Progenitor cell of endocrine pancreas (in vitro differentiated cells): ENCODE measurements around the gene HNRNPH1. TPM values are rescaled to one million over a fixed set of nuclear protein-coding genes. Genes with fewer than 3 reads are reported as not detected.
"Not testable (repeated sequence)": the region's sequence is repeated elsewhere in the genome, so short reads cannot be mapped to it uniquely, and the experiment has no call there.

Experiments
- DNase-seq: peaks from one replicate; pipeline ENCODE4 v3.0.0; 2021; ENCODE audit warnings: low spot score; ENCODE audit not compliant: unreplicated experiment
- H3K27ac Mint-ChIP-seq: 2 replicates; pipeline ENCODE4 v1.8.0; 2021; ENCODE audit warnings: mild to moderate bottlenecking, moderate library complexity, mixed read lengths
- H3K27me3 Mint-ChIP-seq: 2 replicates; pipeline ENCODE4 v1.8.0; 2021; ENCODE audit warnings: mixed read lengths
- H3K36me3 Mint-ChIP-seq: 2 replicates; pipeline ENCODE4 v1.8.0; 2022; ENCODE audit warnings: mixed read lengths; ENCODE audit not compliant: insufficient read depth
- H3K4me1 Mint-ChIP-seq: 2 replicates; pipeline ENCODE4 v1.8.0; 2021; ENCODE audit warnings: low read depth, mixed read lengths
- H3K4me3 Mint-ChIP-seq: 2 replicates; pipeline ENCODE4 v1.8.0; 2021; ENCODE audit warnings: low read depth, mild to moderate bottlenecking, moderate library complexity, mixed read lengths
- H3K9me3 Mint-ChIP-seq: 2 replicates; pipeline ENCODE4 v1.8.0; 2021; ENCODE audit warnings: low read depth, mixed read lengths
- total RNA-seq: library from RNA; stranded (reverse); gene quantifications from 2 replicates; pipeline ENCODE4 v1.2.1, GENCODE V29; 2021
- TF ChIP-seq, protein P1 (sequence below): fragments of 200-600 bp; sonication (generic); IDR thresholded peaks from one replicate; pipeline ENCODE4 v1.5.0; 2021; ENCODE audit warnings: antibody characterized with exemption, mild to moderate bottlenecking; ENCODE audit not compliant: unreplicated experiment

Gene HNRNPH1
- total RNA-seq, 1 donor from 2014 or later = 1,377 TPM

DNA sequence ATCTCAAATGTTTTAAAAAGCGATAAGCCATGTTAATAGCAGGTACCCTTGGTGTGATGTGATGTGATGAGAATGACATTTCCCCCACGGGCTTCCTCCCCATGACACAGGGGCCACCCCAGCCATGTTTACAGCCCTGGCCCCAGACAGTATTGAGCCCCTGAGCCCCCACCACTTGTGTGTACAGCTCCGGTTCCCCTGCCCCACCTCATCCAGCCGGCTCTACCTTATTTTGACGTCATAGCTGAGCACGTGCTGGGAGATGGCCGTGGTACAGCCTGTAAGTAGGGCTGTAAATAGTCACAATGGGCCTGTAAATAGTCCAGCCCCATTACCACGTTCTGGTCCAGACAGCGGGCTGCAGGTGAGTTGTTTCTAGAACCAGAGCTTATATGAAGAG lies 24.9 kb upstream of the HNRNPH1 start:
- no peak overlapping the region for H3K4me3 Mint-ChIP-seq
- no peak overlapping the region for H3K27ac Mint-ChIP-seq
- TF ChIP-seq, protein P1, sequence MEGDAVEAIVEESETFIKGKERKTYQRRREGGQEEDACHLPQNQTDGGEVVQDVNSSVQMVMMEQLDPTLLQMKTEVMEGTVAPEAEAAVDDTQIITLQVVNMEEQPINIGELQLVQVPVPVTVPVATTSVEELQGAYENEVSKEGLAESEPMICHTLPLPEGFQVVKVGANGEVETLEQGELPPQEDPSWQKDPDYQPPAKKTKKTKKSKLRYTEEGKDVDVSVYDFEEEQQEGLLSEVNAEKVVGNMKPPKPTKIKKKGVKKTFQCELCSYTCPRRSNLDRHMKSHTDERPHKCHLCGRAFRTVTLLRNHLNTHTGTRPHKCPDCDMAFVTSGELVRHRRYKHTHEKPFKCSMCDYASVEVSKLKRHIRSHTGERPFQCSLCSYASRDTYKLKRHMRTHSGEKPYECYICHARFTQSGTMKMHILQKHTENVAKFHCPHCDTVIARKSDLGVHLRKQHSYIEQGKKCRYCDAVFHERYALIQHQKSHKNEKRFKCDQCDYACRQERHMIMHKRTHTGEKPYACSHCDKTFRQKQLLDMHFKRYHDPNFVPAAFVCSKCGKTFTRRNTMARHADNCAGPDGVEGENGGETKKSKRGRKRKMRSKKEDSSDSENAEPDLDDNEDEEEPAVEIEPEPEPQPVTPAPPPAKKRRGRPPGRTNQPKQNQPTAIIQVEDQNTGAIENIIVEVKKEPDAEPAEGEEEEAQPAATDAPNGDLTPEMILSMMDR = no peak
- no peaks in the 10 kb centered on the region for H3K36me3 Mint-ChIP-seq
- H3K4me1 Mint-ChIP-seq = no peaks in the 10 kb centered on the region
- H3K9me3 Mint-ChIP-seq = no peaks in the 10 kb centered on the region
- no peaks in the 10 kb centered on the region for H3K27me3 Mint-ChIP-seq
- no peak for DNase-seq

DNA sequence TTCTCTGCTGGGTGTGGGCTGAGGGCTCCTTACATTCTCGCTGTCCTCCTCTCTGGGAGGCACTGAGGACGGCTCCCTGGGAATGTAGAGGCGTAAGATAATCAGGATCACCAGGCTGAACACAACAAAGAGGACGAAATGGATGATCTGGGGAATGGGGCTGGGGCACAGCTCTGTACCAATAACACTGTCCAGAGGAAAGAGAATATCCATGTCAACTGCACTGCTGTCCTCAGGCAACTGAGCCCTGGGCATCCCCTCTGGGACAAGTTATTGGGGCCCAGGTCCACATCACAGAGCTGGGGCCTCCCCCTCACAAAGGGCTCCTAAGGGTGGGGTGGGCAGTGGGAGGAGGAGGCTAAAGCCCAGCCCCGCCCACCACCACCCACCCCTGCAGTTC lies 21.3 kb upstream of the HNRNPH1 start:
- not testable (repeated sequence) for H3K27me3 Mint-ChIP-seq, H3K27ac Mint-ChIP-seq, H3K4me1 Mint-ChIP-seq, H3K36me3 Mint-ChIP-seq, H3K9me3 Mint-ChIP-seq, DNase-seq, H3K4me3 Mint-ChIP-seq

DNA sequence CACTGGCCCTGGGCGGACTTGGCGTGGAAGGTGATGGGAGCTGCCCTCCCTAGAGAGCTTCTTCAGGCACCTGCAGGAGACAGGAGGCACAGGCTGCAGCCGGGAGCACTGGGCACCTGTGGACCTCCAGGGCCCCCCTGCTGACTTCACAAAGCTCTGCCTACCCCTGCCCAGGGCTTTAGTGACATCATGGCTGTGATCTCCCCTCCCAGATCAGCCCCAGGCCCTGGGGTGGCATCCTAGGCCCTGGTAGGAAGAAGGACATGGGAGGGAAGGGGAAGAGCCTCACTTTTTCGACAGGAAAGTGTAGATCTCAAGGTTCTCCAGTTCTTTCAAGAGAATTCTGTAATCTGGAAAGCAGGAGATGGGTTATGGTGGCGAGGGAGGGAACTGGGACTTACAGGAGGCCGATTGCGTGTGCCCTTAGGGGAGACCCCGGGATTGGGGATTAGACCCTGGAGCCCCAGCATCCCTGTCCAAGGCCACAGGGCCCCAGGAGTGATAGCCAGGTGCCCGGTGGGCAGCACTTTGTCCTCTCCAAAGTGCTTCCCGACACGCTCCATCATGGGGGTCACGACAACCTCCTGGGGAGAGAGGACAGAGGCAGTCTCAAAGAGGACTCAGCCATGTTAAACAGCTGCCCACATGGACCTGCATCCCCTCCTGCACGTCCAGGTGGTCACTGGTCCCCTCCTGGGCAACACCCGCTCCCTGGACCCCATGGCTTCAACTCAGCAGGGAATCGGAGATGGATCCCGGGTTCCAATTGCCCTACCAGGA lies 19.9 kb upstream of the HNRNPH1 start:
- not testable (repeated sequence) for H3K27me3 Mint-ChIP-seq, H3K9me3 Mint-ChIP-seq, DNase-seq, H3K27ac Mint-ChIP-seq, H3K36me3 Mint-ChIP-seq, H3K4me1 Mint-ChIP-seq, H3K4me3 Mint-ChIP-seq

DNA sequence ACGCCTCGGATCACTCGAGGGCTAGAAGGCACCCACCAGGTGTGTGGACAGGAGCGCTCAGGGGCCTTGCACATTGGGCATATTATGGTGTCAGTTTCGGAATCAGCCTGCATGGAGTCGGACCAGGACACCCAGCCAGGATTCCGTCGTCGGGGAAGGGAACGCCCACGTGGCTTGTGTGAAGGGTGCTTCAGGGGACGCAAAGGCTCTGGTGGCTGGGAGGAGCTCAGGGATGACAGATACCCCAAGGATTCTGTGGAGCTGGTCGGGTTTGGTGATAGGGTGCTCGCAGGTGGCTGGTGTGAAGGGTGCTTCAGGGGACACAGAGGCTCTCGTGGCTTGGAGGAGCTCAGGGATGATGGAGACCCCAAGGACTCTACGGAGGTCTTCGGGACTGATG lies 19.2 kb upstream of the HNRNPH1 start:
- not testable (repeated sequence) for H3K4me1 Mint-ChIP-seq, H3K4me3 Mint-ChIP-seq, H3K36me3 Mint-ChIP-seq, DNase-seq, H3K9me3 Mint-ChIP-seq, H3K27me3 Mint-ChIP-seq, H3K27ac Mint-ChIP-seq

DNA sequence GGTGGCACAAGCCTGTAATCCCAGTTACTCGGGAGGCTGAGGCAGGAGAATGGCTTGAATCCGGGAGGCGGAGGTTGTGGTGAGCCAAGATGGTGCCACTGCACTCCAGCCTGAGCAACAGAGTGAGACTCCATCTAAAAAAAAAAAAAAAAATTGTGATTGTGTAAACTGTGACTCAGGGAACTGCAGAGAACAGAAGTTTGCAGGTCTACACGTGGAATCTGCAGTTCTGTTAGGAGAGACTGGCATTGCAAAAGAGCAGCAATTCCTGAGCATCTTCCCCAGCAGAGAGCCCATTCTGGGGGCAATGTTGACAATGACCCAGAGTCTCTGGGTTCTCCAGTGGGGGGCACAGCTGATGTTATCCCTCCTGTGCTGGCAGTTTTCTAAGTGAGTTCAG lies 18.3 kb upstream of the HNRNPH1 start:
- H3K27me3 Mint-ChIP-seq, H3K4me1 Mint-ChIP-seq, DNase-seq, H3K9me3 Mint-ChIP-seq, H3K4me3 Mint-ChIP-seq, H3K27ac Mint-ChIP-seq, H3K36me3 Mint-ChIP-seq: not testable (repeated sequence)

DNA sequence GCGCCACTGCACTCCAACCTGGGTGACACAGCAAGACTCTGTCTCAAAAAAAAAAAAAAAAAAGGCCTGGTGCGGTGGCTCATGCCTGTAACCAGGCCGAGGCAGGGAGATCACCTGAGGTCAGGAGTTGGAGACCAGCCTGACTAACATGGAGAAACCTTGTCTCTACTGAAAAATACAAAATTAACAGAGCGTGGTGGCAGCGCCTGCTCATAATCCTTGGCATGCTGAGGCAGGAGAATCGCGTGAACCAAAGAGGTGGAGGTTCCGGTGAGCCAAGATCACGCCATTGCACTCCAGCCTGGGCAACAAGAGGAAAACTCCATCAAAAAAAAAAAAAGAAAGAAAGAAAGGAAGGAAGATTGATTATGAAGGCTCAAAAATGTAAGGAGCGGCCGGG lies 15.8 kb upstream of the HNRNPH1 start:
- not testable (repeated sequence) for H3K27ac Mint-ChIP-seq, H3K9me3 Mint-ChIP-seq, DNase-seq, H3K27me3 Mint-ChIP-seq, H3K4me1 Mint-ChIP-seq, H3K36me3 Mint-ChIP-seq, H3K4me3 Mint-ChIP-seq

DNA sequence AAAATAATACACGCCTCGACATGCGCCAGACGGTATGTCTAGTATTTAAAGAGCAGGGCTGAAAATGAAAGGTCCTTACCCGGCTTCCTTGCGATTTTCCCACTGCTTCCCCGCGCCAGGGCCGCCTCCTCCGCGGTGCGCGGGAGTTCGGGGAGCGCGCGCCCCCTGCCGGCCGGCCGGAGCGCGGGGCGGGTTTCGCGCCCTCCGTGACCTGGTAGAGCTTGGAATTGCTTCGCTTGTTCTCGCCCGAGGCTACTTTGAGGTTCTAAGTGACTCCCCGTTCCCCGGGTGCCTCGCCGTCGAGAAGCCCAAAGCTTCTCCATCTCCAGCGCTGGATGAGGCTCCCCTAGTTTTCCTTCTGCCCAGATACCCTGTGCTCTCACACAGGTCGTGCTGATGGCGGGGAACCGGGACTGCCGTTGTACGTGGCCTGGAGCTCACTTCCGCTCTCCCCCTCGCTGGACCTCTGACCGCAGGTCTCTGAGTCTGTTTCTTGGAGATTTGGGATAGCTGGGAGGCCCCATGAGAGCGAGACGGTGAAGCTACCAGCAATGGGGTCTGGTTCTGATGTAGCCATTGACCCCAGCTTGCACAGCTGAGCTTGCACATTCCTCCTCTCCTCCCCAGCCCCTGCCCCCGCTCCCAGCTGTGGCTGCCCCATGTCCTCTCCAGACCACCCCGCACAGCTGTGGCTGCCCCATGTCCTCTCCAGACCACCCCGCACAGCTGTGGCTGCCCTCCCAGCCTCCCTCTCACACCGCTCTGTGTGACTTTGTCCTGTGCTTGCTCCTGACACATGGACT lies 11.1 kb upstream of the HNRNPH1 start:
- not testable (repeated sequence) for DNase-seq, H3K4me3 Mint-ChIP-seq, H3K9me3 Mint-ChIP-seq, H3K27ac Mint-ChIP-seq, H3K27me3 Mint-ChIP-seq, H3K36me3 Mint-ChIP-seq, H3K4me1 Mint-ChIP-seq

DNA sequence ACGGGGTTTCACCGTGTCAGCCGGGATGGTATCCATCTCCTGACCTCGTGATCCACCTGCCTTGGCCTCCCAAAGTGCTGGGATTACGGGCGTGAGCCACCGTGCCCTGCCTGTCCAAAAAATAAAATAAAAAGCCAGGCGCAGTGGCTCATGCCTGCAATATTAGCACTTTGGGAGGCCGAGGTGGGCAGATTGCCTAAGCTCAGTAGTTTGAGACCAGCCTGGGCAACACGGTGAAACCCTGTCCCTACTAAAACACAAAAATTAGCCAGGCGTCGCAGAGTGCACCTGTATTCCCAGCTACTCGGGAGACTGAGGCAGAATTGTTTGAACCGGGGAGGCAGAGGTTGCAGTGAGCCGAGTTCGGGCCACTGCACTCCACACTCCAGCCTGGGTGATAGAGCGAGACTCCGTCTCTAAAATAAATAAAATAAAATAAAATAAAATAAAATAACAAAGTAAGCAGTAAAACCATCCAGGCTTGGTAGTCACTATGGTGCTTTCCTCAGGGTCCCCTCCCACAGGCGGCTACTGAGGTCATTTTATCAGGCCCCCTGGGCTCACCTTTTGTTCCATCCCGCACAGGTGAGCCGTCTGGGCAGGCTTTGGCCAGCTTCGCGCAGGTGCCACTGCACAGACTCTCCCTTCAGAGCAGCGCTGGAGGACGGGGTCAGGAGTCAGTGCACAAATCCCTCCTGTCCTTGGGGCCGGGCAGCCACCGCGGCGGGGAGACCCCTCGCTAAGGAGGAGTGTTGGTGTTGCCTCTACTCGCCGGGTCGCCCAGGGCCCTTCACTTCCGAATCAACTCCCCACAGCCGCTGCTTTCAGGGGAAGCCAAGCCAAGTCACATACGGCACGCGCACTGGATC lies 10.3 kb upstream of the HNRNPH1 start:
- H3K36me3 Mint-ChIP-seq = not testable (repeated sequence)
- peak overlapping the region; percentile 61 for H3K4me3 Mint-ChIP-seq

More for the DNA sequence above, 10.3 kb upstream of the HNRNPH1 start:
- not testable (repeated sequence) for H3K4me1 Mint-ChIP-seq, DNase-seq, H3K27me3 Mint-ChIP-seq, H3K9me3 Mint-ChIP-seq, H3K27ac Mint-ChIP-seq
